Superior temporal gyrus (tissue), 1 donor: Measurements from ENCODE around the gene SLC10A1.
A peak's percentile ranks its signal among the peaks of the same experiment; 100 is the strongest.
"Not testable (repeated sequence)": the region's sequence is repeated elsewhere in the genome, so short reads cannot be mapped to it uniquely, and the experiment has no call there.

Experiments
- DNase-seq: peaks from one replicate; pipeline ENCODE4 v3.0.0-alpha.2; 2016; ENCODE audit errors: extremely low spot score

SLC10A1 gene

GRCh38 chr14:69796797-69797500 lies at the start of gene SLC10A1:
Gene SLC10A1 (minus strand): TSS chr14:69797241. CDS start chr14:69797155, 86 bp downstream.
- no peak for DNase-seq

GRCh38 chr14:69845787-69846186 lies 48.7 kb upstream of the SLC10A1 start:
- DNase-seq, result no peak

- no peak for DNase-seq
Observed at GRCh38 chr14:69845050-69845581, 48.1 kb upstream of the SLC10A1 start.

DNA sequence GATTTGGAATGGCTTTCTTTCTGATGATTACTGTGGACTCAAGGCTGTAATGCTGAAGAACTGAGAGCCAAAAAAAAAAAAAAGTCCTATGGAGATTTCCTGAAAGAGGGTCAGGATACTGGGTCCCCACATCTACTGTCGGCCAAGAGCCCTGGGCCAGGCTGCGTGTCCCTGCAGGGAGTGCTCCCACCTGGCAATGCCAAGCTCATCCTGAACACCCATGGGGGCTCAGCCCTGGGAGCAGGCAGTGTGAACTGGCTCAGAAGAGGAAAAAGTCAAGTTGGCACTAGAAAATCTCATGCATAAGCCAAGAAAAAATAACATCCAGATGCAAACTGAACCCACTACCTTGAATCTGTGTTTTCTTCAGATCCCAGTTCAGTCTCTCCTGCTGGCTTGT lies 47.1 kb upstream of the SLC10A1 start:
- no peak for DNase-seq

DNA sequence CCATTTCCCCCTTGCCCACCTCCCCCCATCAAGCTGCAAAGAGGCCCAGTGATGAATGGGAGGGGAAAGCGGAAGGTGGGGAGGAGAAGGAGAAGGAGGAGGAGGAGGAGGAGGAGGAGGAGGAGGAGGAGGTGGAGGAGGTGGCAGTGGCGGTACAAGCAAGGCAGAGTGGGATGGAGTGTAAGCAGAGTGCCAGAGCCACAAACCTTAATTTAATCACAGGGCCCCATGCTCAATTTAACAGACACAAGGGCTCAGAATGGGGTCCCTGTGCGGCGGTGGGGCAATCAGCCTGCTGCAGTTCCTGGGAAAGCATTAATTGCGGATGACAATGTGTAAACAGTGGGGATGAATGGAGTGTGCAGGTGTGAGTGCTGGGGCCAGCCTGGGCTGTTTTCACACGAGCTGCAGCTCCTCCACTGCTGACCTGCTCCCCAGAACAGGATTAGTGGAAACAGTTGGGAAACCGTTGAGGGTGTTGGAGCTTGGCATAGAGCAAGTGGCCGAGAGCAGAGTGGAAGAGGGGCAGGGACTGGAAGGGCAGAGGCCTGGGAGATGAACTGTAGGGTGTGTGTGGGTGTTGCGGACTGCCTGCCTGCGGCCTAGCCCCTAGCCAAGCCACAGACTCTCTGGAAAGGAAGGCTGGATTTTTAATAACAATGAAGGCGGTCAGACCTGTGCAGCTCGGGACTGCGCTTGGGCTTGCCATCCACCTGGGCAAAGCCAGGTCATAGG lies 45.8 kb upstream of the SLC10A1 start:
- DNase-seq, result no peak

DNA sequence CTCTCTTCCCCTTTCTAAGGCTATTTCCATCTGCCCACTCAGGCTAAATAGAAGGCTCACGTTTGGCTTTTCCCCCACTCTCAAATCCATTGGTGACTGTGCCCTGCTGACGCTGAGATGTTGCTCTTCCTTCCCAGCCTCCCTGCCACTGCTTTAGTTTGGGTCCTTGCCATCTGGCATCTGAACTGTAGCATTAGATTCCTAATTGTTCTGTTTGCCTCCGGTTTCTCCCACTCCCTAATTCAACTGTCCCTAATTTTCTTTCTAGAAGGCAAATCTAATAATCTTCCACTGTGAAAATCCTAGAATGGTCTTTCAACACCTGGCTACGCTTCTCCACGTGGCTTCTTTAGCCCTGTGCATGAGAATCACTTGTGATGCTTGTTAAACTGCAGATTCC lies 44.6 kb upstream of the SLC10A1 start:
- DNase-seq, result no peak

DNA sequence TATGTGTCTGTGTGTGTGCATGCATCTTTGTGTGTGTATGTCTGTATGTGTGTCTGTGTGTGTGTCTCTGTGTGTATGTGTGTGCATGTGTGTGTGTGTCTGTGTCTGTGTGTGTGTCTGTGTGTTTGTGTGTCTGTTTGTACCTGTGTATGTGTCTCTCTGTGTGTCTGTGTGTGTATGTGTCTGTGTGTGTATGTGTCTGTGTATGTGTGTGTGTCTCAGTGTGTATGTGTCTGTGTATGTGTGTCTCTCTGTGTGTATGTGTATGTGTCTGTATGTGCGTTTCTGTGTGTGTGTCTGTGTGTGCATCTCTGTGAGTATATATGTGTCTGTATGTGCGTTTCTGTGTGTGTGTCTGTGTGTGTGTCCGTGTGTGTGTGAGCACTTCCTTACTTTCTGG lies 42.6 kb upstream of the SLC10A1 start:
- no peak for DNase-seq

- no peak for DNase-seq
Observed at GRCh38 chr14:69838881-69839416, 41.9 kb upstream of the SLC10A1 start.

GRCh38 chr14:69828879-69829278 lies 31.8 kb upstream of the SLC10A1 start:
- DNase-seq, result no peak

GRCh38 chr14:69828354-69828753 lies 31.3 kb upstream of the SLC10A1 start:
- DNase-seq, result no peak

DNA sequence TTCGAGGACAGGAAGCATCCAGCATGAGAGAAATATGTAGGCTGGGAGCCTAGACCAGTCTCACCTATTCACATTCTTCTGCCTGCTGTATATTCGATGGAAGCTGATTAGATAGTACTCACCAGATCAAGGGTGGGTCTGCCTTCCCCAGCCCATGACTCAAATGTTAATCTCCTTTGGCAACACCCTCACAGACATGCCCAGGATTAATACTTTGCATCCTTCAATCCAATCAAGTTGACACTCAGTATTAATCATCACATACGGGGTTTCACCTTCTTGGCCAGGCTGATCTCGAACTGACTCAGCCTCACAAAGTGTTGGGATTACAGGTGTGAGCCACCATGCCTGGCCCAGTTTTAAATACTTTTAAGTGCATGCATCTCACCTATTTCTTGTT lies 30.5 kb upstream of the SLC10A1 start:
- DNase-seq, result no peak

- no peak for DNase-seq
Observed at GRCh38 chr14:69822456-69822855, 25.4 kb upstream of the SLC10A1 start.

DNA sequence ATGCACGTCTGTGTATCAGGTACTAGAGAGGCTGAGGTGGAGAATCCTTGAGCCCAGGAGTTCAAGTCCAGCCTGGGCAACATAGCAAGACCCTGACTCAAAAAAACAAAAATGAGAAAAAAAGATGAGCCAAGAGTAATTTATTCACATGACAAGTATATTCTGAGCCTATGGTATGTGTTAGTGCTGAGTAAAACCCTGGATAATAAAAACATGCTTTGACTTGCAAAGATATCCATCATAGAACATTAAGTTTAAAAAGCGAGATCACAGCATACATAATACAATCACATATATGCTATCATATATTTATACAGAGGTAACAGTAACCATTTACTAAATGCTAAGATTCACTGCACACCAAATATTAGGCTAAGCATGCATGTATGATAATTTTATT lies 23.9 kb upstream of the SLC10A1 start:
- DNase-seq, result no peak

GRCh38 chr14:69819607-69820006 lies 22.6 kb upstream of the SLC10A1 start:
- DNase-seq, result no peak

DNA sequence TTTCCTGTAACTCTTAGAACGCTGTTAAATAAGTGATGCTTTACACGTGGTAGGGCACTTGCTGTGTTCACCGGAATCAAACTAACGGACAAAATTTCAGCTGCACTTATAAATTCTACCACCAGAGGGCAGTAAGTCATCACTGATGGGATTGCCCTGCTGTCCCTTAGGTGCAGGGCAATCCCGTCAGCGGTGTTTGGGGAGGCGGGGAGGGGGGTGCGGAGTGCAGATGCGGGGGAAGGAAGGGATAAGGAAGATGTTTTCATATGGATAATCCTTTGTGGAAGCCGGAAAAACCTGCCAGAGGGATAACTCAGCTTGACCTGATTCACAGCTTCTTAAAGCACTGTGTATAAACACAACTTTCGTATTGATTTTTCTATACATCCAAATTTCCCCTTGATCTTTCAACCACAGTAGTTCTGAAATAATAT lies 21.7 kb upstream of the SLC10A1 start:
- DNase-seq, result peak; percentile 97

- no peak for DNase-seq
Observed at GRCh38 chr14:69816216-69816615, 19.2 kb upstream of the SLC10A1 start.

DNA sequence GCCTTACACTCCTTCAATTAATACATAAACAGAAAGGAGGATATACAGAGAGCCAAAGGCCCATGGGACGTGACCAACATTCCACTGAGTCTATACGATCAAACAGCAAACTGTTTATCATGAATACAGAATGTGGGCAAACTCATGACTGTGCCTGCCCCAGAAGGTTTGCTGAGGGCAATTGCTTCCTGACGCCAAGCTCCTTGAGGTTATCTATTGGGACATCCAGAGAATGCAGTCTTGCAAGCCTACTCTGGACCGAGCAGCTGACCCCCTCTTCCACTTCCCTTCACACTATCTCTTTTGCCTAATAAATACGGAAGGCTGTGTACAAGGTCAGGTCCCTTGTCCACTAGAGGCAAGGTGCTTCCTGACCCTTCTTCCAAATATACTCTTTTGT lies 18.5 kb upstream of the SLC10A1 start:
- DNase-seq, result no peak

GRCh38 chr14:69814397-69814796 lies 17.4 kb upstream of the SLC10A1 start:
- DNase-seq, result no peak

- not testable (repeated sequence) for DNase-seq
Observed at GRCh38 chr14:69813346-69813745, 16.3 kb upstream of the SLC10A1 start.

- DNase-seq, result no peak
Observed at GRCh38 chr14:69812711-69813110, 15.7 kb upstream of the SLC10A1 start.

DNA sequence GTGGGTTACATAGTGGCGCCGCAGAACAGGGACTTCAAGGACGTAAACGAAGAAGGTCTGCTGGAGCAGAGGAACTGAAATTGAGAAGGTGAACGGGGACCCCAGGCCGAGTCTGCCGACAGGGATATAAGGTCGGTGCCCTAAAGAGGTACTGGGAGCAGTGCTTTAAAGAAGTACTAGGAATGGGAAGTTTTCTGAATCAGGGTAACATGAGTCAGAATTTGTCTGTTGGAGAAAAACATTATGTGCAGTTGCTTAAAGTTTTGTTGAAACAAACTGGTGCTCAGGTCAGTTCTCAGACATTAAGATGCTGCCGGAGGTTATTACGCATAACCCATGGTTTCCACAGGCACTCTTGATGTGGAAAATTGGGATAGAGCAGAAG lies 14.8 kb upstream of the SLC10A1 start:
- no peak for DNase-seq

DNA sequence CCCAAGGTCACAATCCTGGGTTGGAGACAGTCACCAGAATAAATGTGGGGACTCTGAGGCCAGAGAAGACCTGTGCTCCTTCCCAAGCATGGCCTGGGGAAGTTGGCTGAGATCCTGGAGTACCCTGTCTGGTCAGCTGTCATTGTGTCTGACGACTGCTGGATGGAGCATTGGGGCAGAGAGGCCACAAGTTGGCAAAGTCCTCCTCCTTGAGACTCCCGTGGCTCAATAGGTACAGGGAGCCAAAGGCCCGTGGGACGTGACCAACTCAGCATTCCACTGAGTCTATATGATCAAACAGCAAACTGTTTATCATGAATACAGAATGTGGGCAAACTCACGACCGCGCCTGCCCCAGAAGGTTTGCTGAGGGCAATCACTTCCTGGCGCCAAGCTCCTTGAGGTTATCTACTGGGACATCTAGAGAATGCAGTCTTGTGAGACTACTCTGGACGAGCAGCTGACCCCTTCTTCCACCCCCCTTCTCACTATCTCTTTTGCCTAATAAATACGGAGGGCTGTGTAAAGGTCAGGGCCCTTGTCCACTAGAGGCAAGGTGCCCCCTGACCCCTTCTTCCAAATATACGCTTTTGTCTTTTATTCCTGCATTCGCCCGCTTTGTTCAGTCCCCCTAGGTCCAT lies 14.3 kb upstream of the SLC10A1 start:
- DNase-seq, result no peak
